GM18505 (cell line): ENCODE measurements around the gene SCN9A.
"Not testable (repeated sequence)": the region's sequence is repeated elsewhere in the genome, so short reads cannot be mapped to it uniquely, and the experiment has no call there.

Experiments
- ATAC-seq: cut with Tn5 transposase; IDR thresholded peaks from one replicate; pipeline ENCODE4 v1.9.1; 2021; ENCODE audit not compliant: unreplicated experiment
- POLR2A ChIP-seq: IDR thresholded peaks from 4 replicates; pipeline ENCODE4 v1.6.1; 2011; ENCODE audit warnings: borderline replicate concordance; ENCODE audit not compliant: insufficient read depth, insufficient read length; ENCODE audit errors: extremely low read depth

Gene SCN9A

GRCh38 chr2:166365239-166365638, 10.5 kb downstream of the SCN9A start:
- no peak for TF ChIP-seq POLR2A
- no peak for ATAC-seq

GRCh38 chr2:166364476-166365161, 11.1 kb downstream of the SCN9A start:
- TF ChIP-seq POLR2A, result no peak
- no peak for ATAC-seq

GRCh38 chr2:166361351-166362153, 14.2 kb downstream of the SCN9A start:
- no peak for TF ChIP-seq POLR2A
- ATAC-seq, result no peak

GRCh38 chr2:166360906-166361305, 14.8 kb downstream of the SCN9A start:
- no peak for ATAC-seq
- TF ChIP-seq POLR2A, result no peak

GRCh38 chr2:166360426-166360825, 15.3 kb downstream of the SCN9A start:
- no peak for TF ChIP-seq POLR2A
- ATAC-seq, result no peak

GRCh38 chr2:166357950-166358321, 17.8 kb downstream of the SCN9A start:
- not testable (repeated sequence) for ATAC-seq

- no peak for ATAC-seq
- no peak for TF ChIP-seq POLR2A
Measured at GRCh38 chr2:166357068-166357949, 18.4 kb downstream of the SCN9A start.

- TF ChIP-seq POLR2A, result no peak
- ATAC-seq, result no peak
Measured at GRCh38 chr2:166351319-166351718, 24.4 kb downstream of the SCN9A start.

GRCh38 chr2:166350525-166350924, 25.2 kb downstream of the SCN9A start:
- ATAC-seq, result no peak

GRCh38 chr2:166344286-166345113, 31.2 kb downstream of the SCN9A start:
- TF ChIP-seq POLR2A, result no peak
- no peak for ATAC-seq

More at GRCh38 chr2:166350525-166350924, 25.2 kb downstream of the SCN9A start:
- no peak for TF ChIP-seq POLR2A

- TF ChIP-seq POLR2A, result no peak
- ATAC-seq, result no peak
Measured at GRCh38 chr2:166343467-166343866, 32.3 kb downstream of the SCN9A start.

- TF ChIP-seq POLR2A, result no peak
- ATAC-seq, result no peak
Measured at GRCh38 chr2:166341426-166341825, 34.3 kb downstream of the SCN9A start.
